Fibroblast of the conjunctiva (primary cell): ENCODE data around the gene CDK5RAP2.
A peak's percentile ranks its signal among the peaks of the same experiment; 100 is the strongest.

Experiments
- DNase-seq: peaks from one replicate; pipeline ENCODE4 v3.0.0-alpha.2; 2010; ENCODE audit warnings: low read depth

CDK5RAP2 gene

GRCh38 chr9:120436983-120437475 lies 142.9 kb downstream of the CDK5RAP2 start:
- no peak for DNase-seq

GRCh38 chr9:120436446-120436845 lies 143.5 kb downstream of the CDK5RAP2 start:
- DNase-seq, result no peak

DNA sequence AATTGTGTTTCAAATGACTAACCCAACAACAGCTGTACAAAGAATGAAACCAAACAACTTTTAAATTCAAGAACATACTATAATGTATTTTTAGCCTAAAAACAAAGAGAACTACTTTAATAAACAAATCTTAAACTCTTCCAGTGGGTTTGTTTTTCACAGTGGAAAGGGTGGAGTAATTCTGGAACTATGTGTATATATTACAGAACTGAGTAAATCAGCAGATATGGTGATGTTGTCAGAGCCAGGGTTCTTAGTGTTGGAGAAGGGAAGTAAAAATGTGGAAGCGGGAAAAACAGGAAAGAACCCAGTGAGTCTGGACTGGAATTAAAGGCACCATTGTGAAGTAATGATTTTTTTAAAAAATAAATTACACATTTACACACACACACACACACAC lies 144.9 kb downstream of the CDK5RAP2 start:
- DNase-seq, result no peak

- peak; percentile 84 for DNase-seq
Observed at GRCh38 chr9:120434532-120434931, 145.4 kb downstream of the CDK5RAP2 start.

GRCh38 chr9:120433701-120434100 lies 146.3 kb downstream of the CDK5RAP2 start:
- DNase-seq, result no peak

GRCh38 chr9:120432600-120432999 lies 147.4 kb downstream of the CDK5RAP2 start:
- DNase-seq, result no peak

DNA sequence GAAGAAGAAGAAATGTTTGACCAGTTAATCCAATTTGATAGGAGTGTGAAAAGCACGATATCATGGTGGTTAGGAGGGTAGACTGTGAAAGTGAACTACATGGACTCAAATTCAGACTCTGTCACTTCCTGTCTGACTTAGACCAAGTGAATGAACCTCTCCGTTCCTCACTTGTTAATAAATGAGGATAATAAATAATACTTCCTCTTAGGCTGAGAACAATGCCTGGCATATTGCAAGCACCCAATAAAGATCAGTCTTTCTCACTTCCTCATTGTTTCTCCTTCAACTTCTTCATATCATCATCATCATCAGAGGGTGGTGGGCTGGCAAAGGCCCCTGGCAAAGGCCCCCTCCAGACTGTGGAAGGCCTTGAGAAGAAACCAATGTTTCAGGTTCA lies 148.7 kb downstream of the CDK5RAP2 start:
- no peak for DNase-seq

- DNase-seq, result no peak
Observed at GRCh38 chr9:120424248-120424647, 155.7 kb downstream of the CDK5RAP2 start.

- no peak for DNase-seq
Observed at GRCh38 chr9:120423812-120424211, 156.2 kb downstream of the CDK5RAP2 start.

- DNase-seq, result no peak
Observed at GRCh38 chr9:120421977-120422376, 158.0 kb downstream of the CDK5RAP2 start.

GRCh38 chr9:120418315-120418714 lies 161.7 kb downstream of the CDK5RAP2 start:
- no peak for DNase-seq

- DNase-seq, result no peak
Observed at GRCh38 chr9:120416781-120417427, 163.1 kb downstream of the CDK5RAP2 start.

DNA sequence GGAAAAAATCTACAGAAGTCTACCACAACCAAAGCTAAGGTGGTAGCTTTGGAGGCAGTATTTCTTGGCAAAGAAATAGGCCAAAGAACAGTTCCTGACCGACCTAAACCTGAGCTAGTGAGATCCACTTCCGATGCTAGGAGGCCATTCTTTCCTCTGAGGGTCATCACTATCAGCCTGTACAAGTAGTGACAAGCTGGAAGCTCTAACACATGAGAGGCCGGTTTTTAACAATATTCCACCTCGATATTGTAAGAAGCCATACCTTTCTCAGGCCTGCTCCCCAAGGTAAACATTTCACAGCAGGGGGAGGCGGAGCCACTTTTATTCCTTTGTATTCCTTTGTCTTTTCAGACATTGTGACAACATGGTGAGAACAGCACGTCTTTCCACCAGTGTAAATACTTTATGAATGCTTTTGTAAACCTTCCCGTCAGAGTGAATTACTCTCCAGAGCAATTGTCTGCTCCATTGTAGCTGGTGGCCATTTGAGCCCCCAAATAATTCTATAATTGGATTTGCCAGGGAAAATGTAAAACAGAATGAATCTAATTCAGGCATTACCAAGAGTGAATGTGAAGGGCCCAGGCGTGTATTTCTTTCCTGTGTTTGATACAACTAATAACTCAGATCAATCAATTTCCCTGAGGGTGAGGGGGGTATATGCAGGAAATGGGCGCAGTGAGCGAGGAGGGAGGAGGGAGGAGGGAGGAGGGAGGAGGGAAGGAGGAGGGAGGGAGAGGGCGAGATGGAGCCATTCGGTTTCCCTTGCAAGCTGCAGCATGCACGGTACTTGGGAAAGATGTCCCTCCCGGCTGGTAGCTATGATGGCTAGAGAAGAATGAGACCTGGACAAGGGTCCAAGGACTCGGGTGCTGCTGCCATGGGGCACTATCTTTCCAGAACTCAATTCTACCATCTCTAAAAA lies 166.6 kb downstream of the CDK5RAP2 start:
- DNase-seq, result no peak

DNA sequence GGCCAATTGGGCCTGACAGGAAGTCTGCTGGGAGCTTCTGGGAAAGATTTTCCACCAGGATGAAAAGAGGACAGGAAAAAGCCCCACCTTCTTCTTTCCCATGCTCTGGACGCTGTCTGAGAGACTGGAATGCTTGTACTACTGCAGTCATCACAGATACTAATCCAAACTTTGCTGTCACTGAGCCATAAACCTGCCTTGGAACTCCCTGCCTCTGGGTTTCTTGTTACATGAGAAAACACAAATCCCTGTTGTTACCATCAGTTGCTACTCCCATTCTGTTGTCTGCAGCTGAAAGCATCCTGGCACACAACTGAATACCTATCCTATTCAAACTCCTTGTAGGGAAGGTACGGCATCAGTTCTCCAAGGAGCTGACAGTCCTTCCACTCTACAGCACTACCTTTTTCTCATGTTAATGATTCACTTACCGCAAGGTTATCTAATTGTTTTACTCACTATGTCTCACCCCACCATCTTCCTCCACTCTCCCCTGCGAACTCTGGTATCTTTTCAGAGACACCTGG lies 167.5 kb downstream of the CDK5RAP2 start:
- DNase-seq, result peak; percentile 22

DNA sequence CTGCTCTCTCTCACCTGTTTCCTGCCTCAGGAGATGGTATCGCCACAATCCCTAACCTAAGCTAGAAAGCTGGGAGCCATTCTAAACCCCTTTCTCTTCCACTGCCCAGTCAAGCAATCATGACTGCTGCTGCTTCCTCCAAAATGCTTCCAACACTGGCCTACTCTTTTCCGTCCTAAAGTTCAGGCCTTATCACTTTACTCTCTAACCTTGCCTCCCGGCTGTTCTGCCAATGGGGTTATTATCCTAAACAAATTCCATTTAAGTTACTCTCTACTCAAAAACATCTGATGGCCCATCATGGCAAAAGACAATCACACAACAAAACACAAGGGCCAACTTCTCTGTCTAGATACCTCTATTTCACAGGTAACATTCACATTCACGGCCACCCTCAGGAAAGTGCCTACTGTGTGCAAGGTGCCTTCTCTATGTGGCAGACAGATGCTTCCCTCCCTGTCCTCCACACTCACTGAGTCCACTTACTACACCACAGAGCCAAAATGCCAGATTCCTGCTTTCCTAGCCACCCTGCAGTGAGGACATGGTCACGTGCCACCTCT lies 168.0 kb downstream of the CDK5RAP2 start:
- DNase-seq, result no peak

DNA sequence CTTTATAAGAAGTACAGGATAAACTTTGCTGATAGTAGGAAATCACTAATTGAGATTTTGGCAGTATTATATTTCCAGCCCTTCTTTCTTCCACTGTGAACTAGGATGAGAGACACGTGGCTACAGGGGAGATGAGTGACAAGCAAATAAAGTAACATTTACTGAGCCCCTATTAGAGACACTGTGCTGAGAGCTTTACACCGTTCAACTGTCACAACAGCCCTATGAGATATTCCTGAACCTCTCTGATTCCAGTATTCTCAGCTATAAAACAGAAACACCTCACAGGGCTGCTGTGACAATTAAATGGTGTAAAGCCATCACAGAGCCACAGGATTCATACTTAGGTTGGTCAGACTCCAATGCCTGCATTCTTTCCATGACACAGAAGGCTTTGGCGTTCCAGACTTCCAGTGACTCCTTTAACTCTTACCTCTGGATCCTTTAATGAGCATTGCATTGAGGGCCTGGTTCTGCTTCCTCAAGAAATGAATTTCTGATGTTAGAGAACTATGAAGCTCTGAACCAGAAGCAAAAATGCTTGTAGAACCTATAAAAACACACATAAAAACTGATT lies 169.0 kb downstream of the CDK5RAP2 start:
- no peak for DNase-seq

GRCh38 chr9:120408680-120409258 lies 171.2 kb downstream of the CDK5RAP2 start:
- DNase-seq, result no peak

GRCh38 chr9:120405860-120406259 lies 174.1 kb downstream of the CDK5RAP2 start:
- no peak for DNase-seq

DNA sequence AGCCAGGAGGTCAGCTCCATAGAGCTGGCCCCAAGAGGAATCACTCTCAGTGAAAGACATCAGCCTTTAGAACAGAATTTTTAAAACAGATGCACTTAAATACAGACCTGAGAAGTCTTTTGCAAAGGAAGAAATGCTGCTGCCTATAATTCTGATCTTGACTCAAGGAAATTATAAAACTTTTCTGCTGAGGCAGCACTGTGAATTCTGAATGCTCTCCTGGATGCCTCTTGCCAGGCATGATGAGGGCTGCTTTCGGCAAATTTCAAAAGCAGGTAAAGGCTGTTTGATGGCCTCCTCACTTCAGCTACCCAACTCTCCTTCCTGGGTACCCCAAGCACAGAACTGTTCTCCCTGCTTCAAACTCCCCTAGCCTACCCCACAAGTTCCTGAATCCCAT lies 174.8 kb downstream of the CDK5RAP2 start:
- no peak for DNase-seq

GRCh38 chr9:120403543-120403856 lies 176.5 kb downstream of the CDK5RAP2 start:
- DNase-seq, result no peak

DNA sequence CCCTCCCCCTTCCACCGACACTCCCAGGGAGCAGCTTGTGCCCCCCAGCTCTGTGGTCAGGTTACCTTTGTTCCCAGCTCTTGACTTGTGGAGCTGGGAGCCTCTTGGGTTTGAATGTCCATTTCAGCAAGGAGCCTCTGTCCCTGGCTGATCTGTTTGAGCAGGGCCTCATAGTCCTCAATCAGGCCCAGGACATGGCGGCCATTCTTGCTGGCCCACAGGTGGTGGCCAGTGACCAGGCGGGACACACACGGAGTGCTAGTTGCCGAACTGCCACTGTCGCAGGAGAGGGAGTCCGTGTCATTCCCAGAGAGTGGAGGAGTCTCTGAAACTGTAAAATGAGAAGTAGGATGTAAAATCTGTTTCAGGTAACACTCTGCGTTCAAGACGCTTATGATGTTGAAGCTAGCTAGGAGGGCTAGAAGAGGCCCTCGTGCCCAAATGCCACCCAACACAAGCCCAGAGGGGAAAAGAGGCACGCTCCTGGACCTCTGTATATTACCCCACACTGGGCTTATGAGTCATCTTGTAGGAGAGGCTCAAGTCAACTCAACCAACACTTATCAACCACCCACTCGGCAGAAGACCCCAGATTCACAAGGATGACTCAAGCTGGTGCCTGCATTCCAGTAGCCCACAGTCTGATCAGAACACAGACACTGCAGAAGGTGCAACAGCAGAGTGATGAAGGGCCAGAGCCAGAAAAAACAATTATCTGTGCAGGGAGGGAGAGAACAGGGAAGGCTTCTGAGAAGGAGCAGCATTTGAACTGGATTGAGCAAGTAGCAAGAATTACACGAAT lies 177.0 kb downstream of the CDK5RAP2 start:
- peak; percentile 86 for DNase-seq
